DND-41 (cell line): ENCODE data around the gene TNNI3K.

Experiments
- EZH2 ChIP-seq: IDR thresholded peaks from 3 replicates; pipeline ENCODE4 v1.6.1; 2012; ENCODE audit warnings: borderline replicate concordance, low read depth, mild to moderate bottlenecking, moderate library complexity, low read length, inconsistent platforms; ENCODE audit not compliant: severe bottlenecking
- TF ChIP-seq, protein P1 (sequence below): IDR thresholded peaks from 2 replicates; pipeline ENCODE4 v1.5.1; 2012; ENCODE audit warnings: borderline replicate concordance, low read length, moderate library complexity, mild to moderate bottlenecking; ENCODE audit not compliant: poor library complexity, severe bottlenecking; ENCODE audit errors: extremely low read depth

DNA sequence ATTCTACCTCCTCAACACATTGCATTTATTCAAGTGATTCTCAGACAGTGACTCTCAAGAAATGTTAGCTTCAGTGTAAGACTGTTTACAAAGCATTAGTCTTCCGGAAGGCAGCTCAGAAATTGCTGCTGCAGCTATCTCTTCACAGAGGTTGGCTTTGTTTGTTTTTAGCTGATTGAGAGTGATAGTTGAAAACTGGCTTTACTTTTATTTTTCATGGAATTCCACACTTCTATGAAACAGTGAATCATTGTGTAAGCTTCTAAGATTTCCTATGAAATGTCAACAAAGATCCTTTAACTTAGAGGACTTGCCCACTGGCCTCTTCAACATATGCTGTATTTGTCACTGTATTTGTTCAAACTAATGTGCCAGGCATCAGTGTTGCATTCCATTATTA, 121.3 kb downstream of the TNNI3K start:
- TF ChIP-seq, protein P1, sequence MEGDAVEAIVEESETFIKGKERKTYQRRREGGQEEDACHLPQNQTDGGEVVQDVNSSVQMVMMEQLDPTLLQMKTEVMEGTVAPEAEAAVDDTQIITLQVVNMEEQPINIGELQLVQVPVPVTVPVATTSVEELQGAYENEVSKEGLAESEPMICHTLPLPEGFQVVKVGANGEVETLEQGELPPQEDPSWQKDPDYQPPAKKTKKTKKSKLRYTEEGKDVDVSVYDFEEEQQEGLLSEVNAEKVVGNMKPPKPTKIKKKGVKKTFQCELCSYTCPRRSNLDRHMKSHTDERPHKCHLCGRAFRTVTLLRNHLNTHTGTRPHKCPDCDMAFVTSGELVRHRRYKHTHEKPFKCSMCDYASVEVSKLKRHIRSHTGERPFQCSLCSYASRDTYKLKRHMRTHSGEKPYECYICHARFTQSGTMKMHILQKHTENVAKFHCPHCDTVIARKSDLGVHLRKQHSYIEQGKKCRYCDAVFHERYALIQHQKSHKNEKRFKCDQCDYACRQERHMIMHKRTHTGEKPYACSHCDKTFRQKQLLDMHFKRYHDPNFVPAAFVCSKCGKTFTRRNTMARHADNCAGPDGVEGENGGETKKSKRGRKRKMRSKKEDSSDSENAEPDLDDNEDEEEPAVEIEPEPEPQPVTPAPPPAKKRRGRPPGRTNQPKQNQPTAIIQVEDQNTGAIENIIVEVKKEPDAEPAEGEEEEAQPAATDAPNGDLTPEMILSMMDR = no peak
- TF ChIP-seq EZH2 = no peak
